HL-60 (cell line): ENCODE results near the gene TBX20.
"Not testable (repeated sequence)": the region's sequence is repeated elsewhere in the genome, so short reads cannot be mapped to it uniquely, and the experiment has no call there.

ENCODE experiments used
- DNase-seq, 2 experiments: peaks; one replicate each; pipeline ENCODE4 v3.0.0-alpha.2; 2010 to 2020; ENCODE audit warnings: low read depth in 1 of 2, low spot score in 1 of 2
- H3K27ac ChIP-seq: fragments of 250-450 bp; sonication (Bioruptor Pico); replicated peaks from 2 replicates; pipeline ENCODE4 v1.5.1; 2020; ENCODE audit warnings: mild to moderate bottlenecking, moderate library complexity
- H3K27me3 ChIP-seq: fragments of 250-450 bp; sonication (Bioruptor Pico); 2 replicates; pipeline ENCODE4 v1.5.1; 2021; ENCODE audit warnings: mild to moderate bottlenecking, moderate library complexity; ENCODE audit not compliant: insufficient read depth, poor library complexity, severe bottlenecking
- H3K4me3 ChIP-seq: replicated peaks from 2 replicates; pipeline ENCODE4 v1.5.1; 2011; ENCODE audit warnings: mild to moderate bottlenecking, control low read depth, low read length; ENCODE audit not compliant: insufficient read depth

The TBX20 gene

DNA sequence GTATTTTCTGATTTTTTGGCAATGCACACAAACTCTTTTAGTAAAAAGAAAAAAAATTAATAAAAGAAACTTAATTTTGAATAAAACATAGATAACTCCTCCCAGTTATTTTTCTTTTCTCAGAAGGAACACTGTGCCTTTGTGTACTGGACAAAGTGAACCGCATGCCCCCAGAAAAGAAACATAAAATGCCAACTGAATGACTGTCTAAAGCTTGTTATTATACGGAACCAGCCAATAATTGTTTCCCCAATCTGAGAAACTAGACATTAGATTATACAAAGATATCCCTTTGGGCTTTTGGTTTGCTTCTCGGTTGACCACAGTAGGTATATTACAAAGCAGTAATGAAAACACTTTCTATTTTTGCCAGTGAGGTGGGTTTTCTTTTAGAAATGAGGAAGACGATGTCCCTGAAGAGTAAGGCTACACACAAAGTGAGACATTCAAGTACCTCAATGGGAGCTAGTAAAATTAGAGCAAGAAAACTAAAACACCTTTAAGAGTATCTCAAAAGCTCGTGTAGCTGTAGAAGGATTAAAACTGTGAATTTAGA, 25.3 kb downstream of the TBX20 start:
- H3K27ac ChIP-seq, DNase-seq, H3K27me3 ChIP-seq, H3K4me3 ChIP-seq: not testable (repeated sequence)

DNA sequence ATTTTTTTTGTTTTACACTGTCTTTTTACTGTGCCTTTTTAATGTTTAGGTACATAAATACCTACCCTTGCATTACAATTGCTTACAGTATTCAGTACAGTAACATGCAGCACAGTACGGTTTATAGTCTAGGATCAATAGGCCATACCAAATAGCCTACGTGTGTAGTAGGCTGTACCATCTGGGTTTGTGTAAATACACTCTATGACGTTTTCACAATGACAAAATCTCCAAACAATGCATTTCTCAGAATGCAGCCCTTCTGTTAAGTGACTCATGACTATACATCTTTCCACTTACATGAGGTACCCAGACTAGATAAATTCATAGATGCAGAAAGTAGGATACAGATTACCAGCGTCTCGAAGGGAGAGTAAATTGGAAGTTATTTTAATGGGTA, 26.5 kb downstream of the TBX20 start:
- not testable (repeated sequence) for H3K27me3 ChIP-seq, DNase-seq, H3K27ac ChIP-seq, H3K4me3 ChIP-seq

DNA sequence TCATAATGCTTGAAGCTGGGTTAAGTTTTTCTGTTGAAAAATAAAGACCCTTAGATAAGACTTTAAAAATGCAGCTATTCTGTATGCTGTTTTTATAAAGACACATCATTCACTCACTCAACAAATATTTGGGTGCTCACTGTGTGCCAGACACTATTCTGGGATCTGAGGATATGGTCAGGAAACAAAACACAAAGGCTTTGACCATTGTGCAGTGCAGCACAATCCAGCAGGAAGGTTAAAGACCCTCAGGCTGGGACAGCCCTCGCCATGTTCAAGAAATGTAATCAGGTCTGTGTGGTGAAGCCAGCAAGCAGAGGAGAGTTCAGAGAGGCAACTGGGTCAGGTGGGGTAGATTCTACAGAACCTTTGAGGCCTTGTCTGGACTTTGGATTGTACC, 31.5 kb downstream of the TBX20 start:
- not testable (repeated sequence) for DNase-seq

DNA sequence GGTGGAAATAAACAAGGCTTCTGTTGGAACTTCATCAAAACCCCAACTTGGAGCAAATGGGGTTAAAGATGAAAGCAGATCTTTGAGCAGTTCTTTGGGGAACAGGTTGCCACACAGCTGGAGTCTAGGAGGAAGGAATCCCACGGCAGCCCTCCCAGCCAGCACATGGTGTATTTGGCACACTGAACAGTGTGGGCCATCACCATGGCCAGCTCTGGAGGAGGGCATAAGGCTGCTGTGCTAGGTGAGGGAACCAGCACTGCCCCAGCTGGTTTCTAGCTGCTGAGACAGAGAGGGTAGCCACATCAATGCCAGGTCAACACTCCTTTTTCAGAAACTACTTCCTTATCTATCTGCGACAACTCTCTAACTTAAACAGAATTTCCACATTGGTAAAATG, 33.7 kb downstream of the TBX20 start:
- H3K27ac ChIP-seq, DNase-seq, H3K27me3 ChIP-seq, H3K4me3 ChIP-seq: not testable (repeated sequence)

More for the DNA sequence above, 31.5 kb downstream of the TBX20 start:
- not testable (repeated sequence) for H3K27me3 ChIP-seq, H3K27ac ChIP-seq, H3K4me3 ChIP-seq

- not testable (repeated sequence) for DNase-seq, H3K27ac ChIP-seq, H3K4me3 ChIP-seq, H3K27me3 ChIP-seq
Observed at GRCh38 chr7:35216033-35216432, 37.9 kb downstream of the TBX20 start.

DNA sequence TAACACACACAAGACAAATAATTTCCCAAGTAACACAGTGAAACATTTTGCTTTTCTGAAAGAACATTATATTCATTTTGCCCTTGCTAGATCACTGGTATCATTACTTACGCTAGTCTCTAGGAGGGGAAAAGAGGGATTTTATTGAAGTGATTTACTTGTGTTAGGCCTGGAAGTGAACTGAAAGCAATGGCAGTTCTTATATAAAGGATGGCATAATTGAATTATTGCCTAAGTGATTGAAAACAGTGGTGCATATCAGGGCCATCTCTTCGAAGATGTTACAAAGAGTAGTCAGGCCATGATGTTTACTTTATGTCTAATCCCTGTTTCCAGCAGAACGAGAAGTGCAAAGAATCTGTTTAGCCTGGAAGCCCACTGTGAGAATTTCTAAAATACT, 38.8 kb downstream of the TBX20 start:
- not testable (repeated sequence) for H3K4me3 ChIP-seq, DNase-seq, H3K27me3 ChIP-seq, H3K27ac ChIP-seq

DNA sequence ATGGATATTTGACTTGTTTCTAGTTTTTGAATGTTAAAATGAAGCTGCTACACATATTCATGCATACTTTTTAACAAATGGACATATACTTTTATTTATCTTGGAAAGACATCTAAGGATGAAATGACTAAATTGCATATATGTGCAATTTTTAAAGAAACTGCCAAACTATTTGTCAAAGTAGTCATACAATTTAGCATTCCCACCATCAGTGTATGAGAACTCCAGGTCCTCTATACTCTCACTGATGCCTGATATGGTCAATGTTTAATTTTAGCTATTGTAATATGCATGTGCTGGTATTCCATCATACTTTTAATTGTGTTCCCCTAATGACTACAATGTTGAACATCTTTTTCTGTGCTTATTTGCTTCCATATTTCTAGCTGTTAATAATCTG, 47.0 kb downstream of the TBX20 start:
- not testable (repeated sequence) for DNase-seq, H3K4me3 ChIP-seq, H3K27me3 ChIP-seq, H3K27ac ChIP-seq

- H3K27me3 ChIP-seq, H3K27ac ChIP-seq, H3K4me3 ChIP-seq, DNase-seq: not testable (repeated sequence)
Observed at GRCh38 chr7:35204850-35205249, 49.0 kb downstream of the TBX20 start.

DNA sequence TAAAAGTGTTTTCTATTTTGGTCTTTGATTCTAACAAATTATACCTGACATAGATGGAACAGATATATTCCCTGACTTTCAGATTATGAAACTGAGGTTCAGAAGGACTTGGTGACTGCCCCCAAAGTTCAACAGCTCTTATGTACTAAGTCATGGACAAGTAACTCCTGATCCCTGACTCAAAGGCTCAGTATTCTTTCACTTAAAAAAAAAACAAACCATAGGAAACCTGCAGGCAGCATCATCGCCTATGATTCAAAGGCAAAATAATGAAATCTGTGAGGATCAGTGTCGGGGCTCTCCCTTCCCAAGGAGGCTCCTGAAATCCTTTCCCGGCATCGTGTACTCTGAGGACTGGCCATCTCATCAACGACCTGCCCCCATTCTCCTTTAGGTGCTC, 49.9 kb downstream of the TBX20 start:
- not testable (repeated sequence) for DNase-seq

GRCh38 chr7:35202353-35202752, 51.5 kb downstream of the TBX20 start:
- not testable (repeated sequence) for H3K4me3 ChIP-seq, DNase-seq, H3K27ac ChIP-seq

More for the DNA sequence above, 49.9 kb downstream of the TBX20 start:
- not testable (repeated sequence) for H3K27ac ChIP-seq, H3K27me3 ChIP-seq, H3K4me3 ChIP-seq

DNA sequence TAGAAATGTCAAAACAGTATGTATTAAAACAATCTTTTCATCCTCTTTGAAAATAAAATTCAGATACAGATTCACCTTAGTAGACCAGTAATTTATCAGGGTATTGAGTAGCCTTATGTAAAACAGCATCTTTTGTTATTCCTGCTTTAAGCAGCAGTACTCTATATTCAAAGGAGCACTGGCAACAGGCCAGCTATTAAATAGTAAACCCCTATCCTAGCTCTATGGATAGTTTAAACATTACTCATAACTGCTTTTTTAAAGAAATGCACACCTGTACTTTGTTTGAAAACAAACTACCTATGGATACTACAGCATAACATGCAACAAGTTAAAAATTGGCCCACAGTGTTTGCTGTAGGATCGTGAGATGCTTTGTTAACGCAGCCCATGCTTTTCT, 53.7 kb downstream of the TBX20 start:
- not testable (repeated sequence) for H3K4me3 ChIP-seq, H3K27me3 ChIP-seq, DNase-seq

More at GRCh38 chr7:35202353-35202752, 51.5 kb downstream of the TBX20 start:
- not testable (repeated sequence) for H3K27me3 ChIP-seq

GRCh38 chr7:35198370-35199140, 55.3 kb downstream of the TBX20 start:
- DNase-seq, H3K4me3 ChIP-seq, H3K27me3 ChIP-seq, H3K27ac ChIP-seq: not testable (repeated sequence)

More for the DNA sequence above, 53.7 kb downstream of the TBX20 start:
- H3K27ac ChIP-seq: not testable (repeated sequence)

DNA sequence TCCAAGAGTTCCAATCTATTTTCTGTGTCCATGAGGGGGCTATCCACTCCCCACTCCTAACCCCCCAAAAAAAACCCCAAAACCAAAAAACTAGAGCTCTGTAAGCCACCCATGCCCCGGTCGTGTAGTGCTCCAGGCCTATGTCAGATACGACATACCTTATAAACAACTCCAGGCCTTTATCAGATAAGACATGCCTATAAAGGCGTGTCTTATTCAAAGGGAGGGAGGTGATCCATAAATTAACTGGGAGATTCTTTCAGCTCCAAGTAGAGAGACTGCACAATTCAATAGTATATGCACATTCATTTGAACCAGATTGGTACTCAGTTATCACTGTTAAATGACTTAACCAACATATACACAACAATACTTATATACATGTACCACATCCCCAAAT, 62.3 kb downstream of the TBX20 start:
- not testable (repeated sequence) for H3K4me3 ChIP-seq, H3K27me3 ChIP-seq, H3K27ac ChIP-seq, DNase-seq

- DNase-seq, H3K27ac ChIP-seq, H3K4me3 ChIP-seq: not testable (repeated sequence)
- peaks cover 13% of the 10 kb centered on the region for H3K27me3 ChIP-seq
Observed at GRCh38 chr7:35190146-35190773, 63.6 kb downstream of the TBX20 start.

DNA sequence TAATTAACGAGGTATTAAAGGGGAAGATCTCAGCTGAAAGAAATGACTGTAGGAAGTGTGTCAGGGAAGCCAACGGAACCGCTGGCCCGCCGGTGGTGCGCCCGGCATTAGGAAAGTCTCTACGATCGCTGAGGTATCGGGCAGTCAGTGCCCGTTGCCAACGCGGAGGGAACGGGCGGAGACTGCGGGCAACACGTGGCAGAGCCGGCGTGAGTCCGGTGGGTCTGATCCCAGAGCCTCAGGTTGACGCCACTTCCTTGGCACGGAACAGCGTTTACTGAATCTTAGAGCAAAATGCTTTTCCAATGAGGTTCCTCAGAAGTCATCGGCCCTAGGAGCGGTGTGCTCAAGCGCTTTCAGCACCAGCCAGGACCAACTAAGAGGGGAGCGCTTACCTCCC, 67.1 kb downstream of the TBX20 start:
- H3K27ac ChIP-seq, H3K4me3 ChIP-seq, DNase-seq: not testable (repeated sequence)
- peaks cover 13% of the 10 kb centered on the region for H3K27me3 ChIP-seq
